SK-N-SH treated with all-trans-retinoic acid at 6 μM for 48 hours (cell line): ENCODE data around the gene AMDHD2.

Experiments used
- TCF4 ChIP-seq: fragments of 250-450 bp; sonication (Bioruptor Pico); IDR thresholded peaks from 2 replicates; pipeline ENCODE4 v1.8.0; 2021; ENCODE audit warnings: mild to moderate bottlenecking, moderate library complexity, borderline replicate concordance
- ZFP3 ChIP-seq: fragments of 250-450 bp; sonication (Bioruptor Pico); IDR thresholded peaks from 2 replicates; pipeline ENCODE4 v1.5.0; 2020; ENCODE audit warnings: mild to moderate bottlenecking, moderate library complexity
- ZNF565 ChIP-seq: fragments of 450-650 bp; formaldehyde crosslinking; conservative IDR thresholded peaks from 2 replicates; pipeline ENCODE4 v1.5.0; 2020; ENCODE audit warnings: low read depth, mild to moderate bottlenecking, moderate library complexity

DNA sequence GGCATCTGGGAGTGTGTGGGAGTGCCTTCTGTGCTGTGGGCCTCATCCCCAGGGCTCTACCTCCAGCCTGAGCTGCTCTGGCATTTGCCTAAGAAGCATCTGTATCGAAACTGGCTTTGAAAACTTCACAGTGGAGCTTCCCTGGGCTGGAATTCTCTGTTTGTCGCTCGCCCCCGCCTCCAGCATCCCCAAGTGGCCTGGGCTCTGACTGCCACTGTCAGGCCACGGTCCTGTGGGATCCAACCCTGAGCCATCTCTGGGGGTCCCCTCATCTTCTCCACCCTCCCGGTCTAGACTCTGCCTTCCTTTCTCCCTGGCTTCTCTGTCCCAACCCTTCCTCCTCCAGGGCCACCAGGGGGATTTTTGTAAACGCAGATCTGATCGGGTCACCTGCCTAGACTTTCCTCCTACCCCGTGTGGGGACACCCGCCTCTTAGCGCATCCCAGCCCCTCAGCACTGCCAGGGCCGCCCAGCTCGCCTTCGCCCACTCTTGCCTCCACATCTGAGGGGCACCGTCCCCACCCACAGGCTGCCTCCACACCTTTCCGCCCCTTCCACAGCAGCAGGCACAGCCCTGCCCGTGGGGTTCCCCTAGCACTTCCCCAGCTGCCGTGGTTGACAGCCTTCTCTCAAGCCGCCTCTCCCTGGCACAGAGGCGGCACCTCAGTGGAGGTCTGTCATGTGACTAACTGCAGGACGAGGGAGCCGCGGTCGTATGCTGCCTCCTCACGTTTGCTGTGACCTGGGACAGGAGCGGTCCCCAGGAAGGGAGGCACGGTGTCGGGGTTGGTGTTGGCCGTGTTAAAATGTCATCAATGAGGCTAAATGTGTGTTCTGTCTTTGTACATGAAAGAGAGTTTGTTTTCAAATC is 33.3 kb upstream of the AMDHD2 start:
- TF ChIP-seq TCF4 (CRISPR knock-in tag) (no peak), ZNF565 (no peak), ZFP3 (CRISPR knock-in tag) (no peak)
